Fibroblast of the aortic adventitia (primary cell): ENCODE measurements around the gene ATP13A3. TPM values are rescaled to one million over a fixed set of nuclear protein-coding genes. Genes with fewer than 3 reads are reported as not detected.
"Not testable (repeated sequence)": the region's sequence is repeated elsewhere in the genome, so short reads cannot be mapped to it uniquely, and the experiment has no call there.

Experiments used
- DNase-seq: peaks from one replicate; pipeline ENCODE4 v3.0.0-alpha.2; 2010; ENCODE audit warnings: low read depth
- H3K4me3 ChIP-seq: 2 replicates; pipeline ENCODE4 v1.5.1; 2011; ENCODE audit warnings: low read depth, mild to moderate bottlenecking, control low read depth, low read length, moderate library complexity
- total RNA-seq: library from RNA; depleted of rRNA; stranded (reverse); fragments of >200 nt; gene quantifications from 2 replicates; pipeline ENCODE4 v1.2.3, GENCODE V29; 2012; ENCODE audit warnings: low replicate concordance
- TF ChIP-seq, protein P1 (sequence below): IDR thresholded peaks from 2 replicates; pipeline ENCODE4 v1.5.1; 2011; ENCODE audit warnings: mild to moderate bottlenecking, low read length, control low read depth, inconsistent platforms; ENCODE audit not compliant: insufficient read depth

ATP13A3 gene
- total RNA-seq, 1 donor, result 494 TPM

DNA sequence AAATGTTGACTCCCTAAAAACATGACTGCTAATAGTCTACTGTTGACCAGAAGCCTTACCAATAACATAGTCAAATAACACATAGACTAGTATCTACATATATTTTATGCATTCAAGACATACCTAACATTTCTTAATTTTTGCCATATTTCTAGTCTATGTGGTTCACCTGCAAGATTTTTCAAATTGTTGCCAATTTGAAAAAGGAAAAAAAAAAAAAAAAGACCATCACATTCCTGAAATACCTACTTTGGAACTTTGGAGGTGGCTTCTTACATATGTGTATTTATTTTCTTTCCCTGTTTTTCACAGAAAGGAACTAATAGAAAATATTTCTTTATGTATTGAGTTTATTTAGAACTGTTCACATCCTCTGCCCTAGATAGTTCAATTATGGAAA lies 13.4 kb upstream of the ATP13A3 start:
- H3K4me3 ChIP-seq, result no peak overlapping the region

DNA sequence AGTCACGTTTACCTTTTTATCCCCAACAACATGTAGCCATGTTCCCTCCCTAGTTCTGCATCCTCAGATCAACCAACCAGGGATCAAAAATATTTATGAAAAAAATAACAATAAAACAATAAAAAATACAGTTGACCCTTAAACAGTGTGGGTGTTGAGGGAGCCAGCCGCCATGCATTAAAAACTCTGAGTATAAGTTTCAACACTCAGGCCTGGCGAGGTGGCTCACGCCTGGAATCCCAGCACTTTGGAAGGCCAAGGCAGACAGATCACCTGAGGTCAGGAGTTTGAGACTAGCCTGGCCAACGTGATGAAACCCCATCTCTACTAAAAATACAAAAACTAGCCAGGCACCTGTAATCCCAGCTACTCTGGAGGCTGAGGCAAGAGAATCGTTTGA lies 12.7 kb upstream of the ATP13A3 start:
- DNase-seq, H3K4me3 ChIP-seq: not testable (repeated sequence)

More for the DNA sequence above, 13.4 kb upstream of the ATP13A3 start:
- TF ChIP-seq, protein P1, sequence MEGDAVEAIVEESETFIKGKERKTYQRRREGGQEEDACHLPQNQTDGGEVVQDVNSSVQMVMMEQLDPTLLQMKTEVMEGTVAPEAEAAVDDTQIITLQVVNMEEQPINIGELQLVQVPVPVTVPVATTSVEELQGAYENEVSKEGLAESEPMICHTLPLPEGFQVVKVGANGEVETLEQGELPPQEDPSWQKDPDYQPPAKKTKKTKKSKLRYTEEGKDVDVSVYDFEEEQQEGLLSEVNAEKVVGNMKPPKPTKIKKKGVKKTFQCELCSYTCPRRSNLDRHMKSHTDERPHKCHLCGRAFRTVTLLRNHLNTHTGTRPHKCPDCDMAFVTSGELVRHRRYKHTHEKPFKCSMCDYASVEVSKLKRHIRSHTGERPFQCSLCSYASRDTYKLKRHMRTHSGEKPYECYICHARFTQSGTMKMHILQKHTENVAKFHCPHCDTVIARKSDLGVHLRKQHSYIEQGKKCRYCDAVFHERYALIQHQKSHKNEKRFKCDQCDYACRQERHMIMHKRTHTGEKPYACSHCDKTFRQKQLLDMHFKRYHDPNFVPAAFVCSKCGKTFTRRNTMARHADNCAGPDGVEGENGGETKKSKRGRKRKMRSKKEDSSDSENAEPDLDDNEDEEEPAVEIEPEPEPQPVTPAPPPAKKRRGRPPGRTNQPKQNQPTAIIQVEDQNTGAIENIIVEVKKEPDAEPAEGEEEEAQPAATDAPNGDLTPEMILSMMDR, result no peak
- no peak for DNase-seq

DNA sequence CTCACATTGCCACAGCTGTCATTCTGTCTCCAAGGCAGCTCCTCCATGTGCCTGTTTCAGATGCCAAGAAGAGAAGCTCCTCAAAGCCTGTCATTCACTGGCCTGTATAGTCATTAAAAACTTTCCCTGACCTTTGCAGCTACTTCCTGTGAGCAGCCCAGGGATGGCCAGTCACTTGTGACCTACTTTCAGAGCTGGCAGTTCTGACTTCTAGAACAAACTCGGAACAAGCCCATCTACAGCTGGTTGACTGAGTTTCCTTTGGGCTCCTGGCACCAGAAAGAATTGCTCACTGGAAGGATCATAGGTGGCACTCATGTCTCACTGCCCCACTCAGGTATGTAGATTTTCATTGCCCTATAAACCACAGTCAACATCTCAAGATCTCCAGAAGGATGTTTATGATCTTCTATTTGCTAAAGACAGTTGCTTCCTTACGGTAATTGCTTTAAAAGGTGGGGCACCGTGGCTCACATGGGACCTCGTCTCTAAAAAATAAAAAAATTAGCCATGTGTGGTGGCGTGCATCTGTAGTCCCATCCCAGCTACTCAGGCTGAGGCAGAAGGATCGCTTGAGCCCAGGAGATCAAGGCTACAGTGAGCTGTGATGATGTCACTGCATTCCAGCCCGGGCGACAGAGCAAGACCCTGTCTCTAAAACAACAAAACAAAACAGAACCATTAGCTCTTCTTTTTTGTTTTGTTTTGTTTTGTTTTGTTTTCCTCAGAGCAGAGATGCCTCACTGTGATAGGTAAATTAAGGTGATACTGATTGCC lies 11.2 kb upstream of the ATP13A3 start:
- DNase-seq, result no peak
- TF ChIP-seq, protein P1, result no peak
- H3K4me3 ChIP-seq, result no peak overlapping the region

DNA sequence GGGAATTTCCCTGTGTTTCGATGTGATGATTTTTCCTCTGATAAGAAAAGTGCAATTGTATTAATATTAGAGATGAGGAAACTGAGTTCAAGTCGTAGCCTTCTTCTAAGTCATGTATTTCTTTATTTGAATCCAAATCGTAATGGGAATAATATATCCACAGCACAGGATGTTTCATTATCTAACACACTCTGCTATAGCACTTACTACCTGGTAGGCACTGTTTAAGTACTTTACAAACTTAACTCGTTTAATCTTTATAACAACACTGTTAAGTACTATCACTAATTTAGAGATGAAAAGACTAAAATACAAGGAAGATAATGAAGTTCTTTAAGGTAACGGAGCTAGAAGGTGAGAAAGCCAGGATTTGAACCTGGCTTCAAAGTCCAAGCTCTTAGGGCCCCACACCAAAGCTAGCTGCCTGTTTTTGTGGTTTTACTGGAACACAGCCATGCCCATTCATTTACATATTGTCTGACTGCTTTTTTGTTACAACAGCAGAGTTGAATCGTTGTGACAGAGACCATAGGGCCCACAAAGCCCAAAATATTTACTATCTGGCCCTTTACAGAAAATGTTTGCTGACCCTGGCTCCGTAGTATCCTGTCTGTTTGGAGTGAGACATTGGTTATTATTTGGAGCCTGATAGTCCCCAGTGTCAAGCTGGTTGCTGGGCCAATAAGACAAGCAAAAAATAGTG lies 9.6 kb upstream of the ATP13A3 start:
- DNase-seq, result no peak
- TF ChIP-seq, protein P1, result no peak
- H3K4me3 ChIP-seq, result no peak overlapping the region

DNA sequence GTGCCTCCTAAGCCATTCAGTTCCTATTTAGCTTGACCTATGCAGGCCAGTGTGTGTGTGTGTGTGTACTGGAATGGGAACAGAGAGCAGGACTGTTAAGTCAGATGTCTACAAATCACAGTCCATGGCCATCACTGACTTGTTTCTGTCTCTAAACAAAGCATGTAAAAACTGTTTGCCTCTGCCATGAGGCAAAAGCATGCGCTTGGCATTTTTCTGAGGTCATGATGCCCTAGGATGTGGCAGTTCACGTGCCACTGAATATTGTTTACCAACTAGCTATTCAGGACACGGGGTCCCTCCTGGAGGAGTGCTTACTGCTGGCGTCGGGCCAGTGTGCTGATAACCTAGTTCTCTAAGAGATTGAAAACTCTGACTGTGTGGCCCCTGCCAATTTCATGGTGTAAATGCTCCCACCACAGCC lies 8.2 kb upstream of the ATP13A3 start:
- no peak for DNase-seq
- H3K4me3 ChIP-seq, result no peak overlapping the region
- TF ChIP-seq, protein P1, result no peak

DNA sequence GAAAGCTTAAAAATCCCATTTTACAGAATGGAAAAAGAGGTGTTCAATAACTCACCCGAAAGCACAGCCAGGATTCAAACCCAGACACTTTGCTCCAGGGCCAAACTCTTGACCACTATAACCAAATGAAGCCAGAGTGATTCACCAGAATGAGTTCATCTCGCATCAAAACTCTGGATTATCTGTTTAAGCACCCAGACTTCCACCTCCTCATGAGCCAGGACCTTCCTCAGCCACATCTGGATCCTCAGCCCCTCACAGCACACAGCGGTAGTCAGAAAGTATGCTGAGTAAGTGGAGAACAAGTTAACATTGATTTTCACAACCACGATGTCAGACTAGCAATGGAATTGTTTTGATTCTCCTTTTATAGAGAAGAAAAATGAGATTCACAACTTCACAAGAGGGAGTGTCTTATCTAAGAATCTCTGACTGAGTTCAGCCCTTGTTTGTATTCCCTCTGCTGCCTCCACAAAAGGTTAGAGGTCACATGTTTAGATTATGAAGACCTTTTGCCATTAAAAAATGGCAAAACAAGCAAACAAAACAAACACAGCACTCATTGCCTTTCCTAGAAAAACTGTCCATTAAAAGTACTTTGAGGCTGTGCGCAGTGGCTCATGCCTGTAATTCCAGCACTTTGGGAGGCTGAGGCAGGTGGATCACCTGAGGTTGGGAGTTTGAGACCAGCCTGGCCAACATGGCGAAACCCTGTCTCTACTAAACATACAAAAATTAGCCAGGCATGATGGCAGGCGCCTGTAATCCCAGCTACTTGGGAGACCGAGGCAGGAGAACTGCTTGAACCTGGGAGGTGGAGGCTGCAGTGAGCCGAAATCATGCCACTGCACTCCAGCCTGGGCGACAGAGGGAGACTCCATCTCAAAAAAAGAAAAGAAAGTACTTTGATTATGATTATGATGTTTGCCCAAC lies 7.5 kb upstream of the ATP13A3 start:
- DNase-seq, result peak; percentile 92
- H3K4me3 ChIP-seq, result peak overlapping the region; percentile 28

DNA sequence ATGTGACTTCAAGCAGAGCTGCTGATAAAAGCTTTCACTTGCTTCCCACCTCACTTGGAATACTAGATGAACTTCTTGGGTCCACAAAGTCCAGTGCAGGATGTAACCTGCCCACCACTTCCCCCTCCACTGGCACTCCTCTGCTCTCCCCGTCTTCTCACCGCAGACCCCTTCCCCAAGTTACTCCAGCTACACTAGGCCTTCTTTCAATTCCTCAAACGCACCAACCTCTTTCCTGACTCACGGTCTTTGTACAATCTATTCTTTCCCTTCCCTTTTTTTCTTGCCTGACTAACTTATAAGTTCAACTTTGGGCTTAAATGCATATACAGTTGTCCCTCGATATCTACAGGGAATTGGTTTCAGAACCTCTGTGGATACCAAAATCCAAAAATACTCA lies 5.2 kb upstream of the ATP13A3 start:
- TF ChIP-seq, protein P1, result no peak
- DNase-seq, result no peak
- H3K4me3 ChIP-seq, result no peak overlapping the region
